ENCODE data around the gene TACC2.

TACC2 gene

DNA sequence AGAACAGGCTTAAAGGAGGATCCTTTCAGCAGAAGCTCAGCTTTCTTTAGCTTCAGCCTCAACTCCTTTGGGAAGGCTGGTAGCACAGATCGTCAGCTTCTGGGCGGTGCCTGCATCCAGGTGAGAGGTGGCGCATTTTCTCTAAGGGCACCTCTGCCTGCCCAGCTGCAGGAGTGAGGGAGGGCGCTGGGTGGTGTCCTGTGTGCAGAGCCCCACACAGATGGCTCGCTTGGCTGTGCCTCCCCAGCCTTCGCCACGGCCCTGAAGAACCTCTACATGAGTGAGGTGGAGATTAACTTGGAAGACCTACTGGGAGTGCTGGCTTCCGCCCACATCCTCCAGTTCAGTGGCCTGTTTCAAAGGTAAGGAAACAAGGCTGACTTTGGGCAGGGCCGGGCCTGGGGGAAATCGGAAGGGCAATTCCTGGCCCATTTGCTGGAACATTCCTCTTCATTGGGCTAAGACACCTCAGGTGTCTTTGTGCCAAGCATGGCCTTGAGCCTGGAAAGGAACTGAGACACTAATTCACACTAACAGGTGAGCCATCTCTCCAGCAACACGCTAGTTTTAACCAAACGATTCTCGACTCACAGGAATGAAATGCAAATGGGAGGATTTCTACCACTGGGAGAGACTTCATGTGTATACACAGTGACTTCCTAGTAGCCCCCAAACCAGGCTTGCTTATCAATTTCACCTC is 302.0 kb downstream of the TACC2 start:
- Histone ChIP-seq H4K20me1 (ENCODE audit: insufficient read depth) (no peaks in the 10 kb centered on the region), H3K4me1 (ENCODE audit: low read depth, poor library complexity, severe bottlenecking) (no peaks in the 10 kb centered on the region), H3K9ac (no peak overlapping the region), H3K27ac (no peak overlapping the region), H3K79me2 (ENCODE audit: insufficient read depth, low read depth) (no peaks in the 10 kb centered on the region), H2AFZ (ENCODE audit: low read depth) (no peak overlapping the region), H3K4me3 (IDR thresholded peaks at IDR 0.05; ENCODE audit: insufficient read depth, low read depth, low read length) (no peak overlapping the region), H3K4me2 (no peak overlapping the region), H3K36me3 (ENCODE audit: insufficient read depth) (no peaks in the 10 kb centered on the region), H3K27me3 (ENCODE audit: insufficient read depth, low read depth) (no peaks in the 10 kb centered on the region)
- TF ChIP-seq, protein P1, sequence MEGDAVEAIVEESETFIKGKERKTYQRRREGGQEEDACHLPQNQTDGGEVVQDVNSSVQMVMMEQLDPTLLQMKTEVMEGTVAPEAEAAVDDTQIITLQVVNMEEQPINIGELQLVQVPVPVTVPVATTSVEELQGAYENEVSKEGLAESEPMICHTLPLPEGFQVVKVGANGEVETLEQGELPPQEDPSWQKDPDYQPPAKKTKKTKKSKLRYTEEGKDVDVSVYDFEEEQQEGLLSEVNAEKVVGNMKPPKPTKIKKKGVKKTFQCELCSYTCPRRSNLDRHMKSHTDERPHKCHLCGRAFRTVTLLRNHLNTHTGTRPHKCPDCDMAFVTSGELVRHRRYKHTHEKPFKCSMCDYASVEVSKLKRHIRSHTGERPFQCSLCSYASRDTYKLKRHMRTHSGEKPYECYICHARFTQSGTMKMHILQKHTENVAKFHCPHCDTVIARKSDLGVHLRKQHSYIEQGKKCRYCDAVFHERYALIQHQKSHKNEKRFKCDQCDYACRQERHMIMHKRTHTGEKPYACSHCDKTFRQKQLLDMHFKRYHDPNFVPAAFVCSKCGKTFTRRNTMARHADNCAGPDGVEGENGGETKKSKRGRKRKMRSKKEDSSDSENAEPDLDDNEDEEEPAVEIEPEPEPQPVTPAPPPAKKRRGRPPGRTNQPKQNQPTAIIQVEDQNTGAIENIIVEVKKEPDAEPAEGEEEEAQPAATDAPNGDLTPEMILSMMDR (conservative IDR thresholded peaks at IDR 0.05; ENCODE audit: low read depth, low read length): no peak

GRCh38 chr10:122291739-122292138 is 302.8 kb downstream of the TACC2 start:
- no peaks in the 10 kb centered on the region for H3K27me3 ChIP-seq (ENCODE audit: insufficient read depth, low read depth)
- no peaks in the 10 kb centered on the region for H3K4me1 ChIP-seq (ENCODE audit: low read depth, poor library complexity, severe bottlenecking)
- H3K27ac ChIP-seq: no peak overlapping the region
- TF ChIP-seq, protein P1 (conservative IDR thresholded peaks at IDR 0.05; ENCODE audit: low read depth, low read length): no peak
- H3K36me3 ChIP-seq (ENCODE audit: insufficient read depth): no peaks in the 10 kb centered on the region
- no peak overlapping the region for H3K9ac ChIP-seq
- no peaks in the 10 kb centered on the region for H4K20me1 ChIP-seq (ENCODE audit: insufficient read depth)
- H3K79me2 ChIP-seq (ENCODE audit: insufficient read depth, low read depth): no peaks in the 10 kb centered on the region
- H2AFZ ChIP-seq (ENCODE audit: low read depth): no peak overlapping the region
- no peak overlapping the region for H3K4me3 ChIP-seq (IDR thresholded peaks at IDR 0.05; ENCODE audit: insufficient read depth, low read depth, low read length)
- no peak overlapping the region for H3K4me2 ChIP-seq

DNA sequence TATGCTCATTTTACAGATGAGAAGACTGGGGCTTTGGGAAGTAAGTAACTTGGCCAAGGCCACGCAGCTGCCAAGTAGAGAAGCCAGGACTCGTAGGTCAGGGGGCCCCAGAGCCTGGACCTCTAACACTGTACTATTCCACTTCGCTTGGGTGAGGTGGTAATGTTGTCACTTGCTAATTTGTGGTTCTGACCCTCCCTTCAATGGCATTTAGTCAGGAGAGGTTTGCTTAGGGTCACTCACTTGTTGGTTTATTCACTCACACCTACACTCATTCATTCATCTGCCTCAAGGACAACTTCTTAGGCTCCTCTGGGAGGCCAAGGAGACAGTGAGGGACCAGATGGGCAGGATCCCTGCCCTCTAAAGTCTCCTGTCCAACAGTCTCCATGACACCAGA is 303.4 kb downstream of the TACC2 start:
- Histone ChIP-seq H3K4me3 (IDR thresholded peaks at IDR 0.05; ENCODE audit: insufficient read depth, low read depth, low read length) (no peak overlapping the region), H3K27ac (no peak overlapping the region), H4K20me1 (ENCODE audit: insufficient read depth) (no peaks in the 10 kb centered on the region), H2AFZ (ENCODE audit: low read depth) (no peak overlapping the region), H3K9ac (no peak overlapping the region), H3K4me1 (ENCODE audit: low read depth, poor library complexity, severe bottlenecking) (no peaks in the 10 kb centered on the region), H3K79me2 (ENCODE audit: insufficient read depth, low read depth) (no peaks in the 10 kb centered on the region), H3K27me3 (ENCODE audit: insufficient read depth, low read depth) (no peaks in the 10 kb centered on the region), H3K36me3 (ENCODE audit: insufficient read depth) (no peaks in the 10 kb centered on the region), H3K4me2 (no peak overlapping the region)
- TF ChIP-seq, protein P1 (conservative IDR thresholded peaks at IDR 0.05; ENCODE audit: low read depth, low read length): no peak

DNA sequence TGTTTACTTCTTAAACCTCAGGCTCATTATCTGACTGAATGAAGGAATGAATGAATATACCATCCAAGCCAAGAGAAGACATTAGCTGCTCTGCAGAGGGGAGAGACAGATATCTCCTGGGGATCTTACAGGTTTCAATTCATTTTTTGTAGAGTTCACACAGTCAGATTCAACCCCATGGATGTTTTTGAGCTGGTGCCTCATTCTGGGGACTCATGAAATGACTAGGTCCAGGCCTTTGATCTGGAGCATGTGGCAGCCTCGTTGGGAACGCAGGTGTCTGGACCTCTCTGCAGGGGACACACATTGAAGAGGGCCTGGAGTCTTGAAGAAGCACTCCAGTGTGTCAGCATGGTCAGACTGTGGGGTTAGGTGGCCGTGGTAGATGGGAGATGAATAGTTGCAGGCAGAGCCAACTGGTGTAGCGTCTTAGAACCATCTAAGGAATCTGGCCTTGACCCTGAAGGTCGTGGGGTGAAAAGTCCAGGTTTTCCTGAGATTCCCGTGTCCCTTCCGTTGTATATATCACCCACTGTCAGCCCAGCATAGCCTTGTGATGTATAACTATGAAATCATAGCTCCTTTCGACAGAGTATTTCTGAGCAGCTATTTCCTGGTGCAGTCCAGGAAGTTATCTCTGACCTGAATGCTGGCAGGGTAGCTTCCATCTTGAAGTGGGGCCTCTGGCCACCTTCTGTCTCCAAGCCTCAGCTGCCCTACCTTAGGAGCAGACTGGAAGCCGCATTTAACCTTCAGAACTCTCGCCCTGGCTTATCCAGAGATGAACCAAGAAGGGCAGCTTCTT is 304.4 kb downstream of the TACC2 start:
- TF ChIP-seq, protein P1 (conservative IDR thresholded peaks at IDR 0.05; ENCODE audit: low read depth, low read length): no peak
- no peaks in the 10 kb centered on the region for H3K27me3 ChIP-seq (ENCODE audit: insufficient read depth, low read depth)
- no peaks in the 10 kb centered on the region for H4K20me1 ChIP-seq (ENCODE audit: insufficient read depth)
- H3K4me2 ChIP-seq: no peak overlapping the region
- no peak overlapping the region for H3K9ac ChIP-seq
- no peak overlapping the region for H3K27ac ChIP-seq
- no peak overlapping the region for H2AFZ ChIP-seq (ENCODE audit: low read depth)
- H3K4me3 ChIP-seq (IDR thresholded peaks at IDR 0.05; ENCODE audit: insufficient read depth, low read depth, low read length): no peak overlapping the region
- H3K79me2 ChIP-seq (ENCODE audit: insufficient read depth, low read depth): no peaks in the 10 kb centered on the region
- H3K4me1 ChIP-seq (ENCODE audit: low read depth, poor library complexity, severe bottlenecking): no peaks in the 10 kb centered on the region
- no peaks in the 10 kb centered on the region for H3K36me3 ChIP-seq (ENCODE audit: insufficient read depth)
